Esophagus muscularis mucosa (tissue), 4 donors: ENCODE measurements around the gene PXYLP1. TPM values are rescaled to one million over a fixed set of nuclear protein-coding genes. Genes with fewer than 3 reads are reported as not detected.

ENCODE experiments used
- DNase-seq: peaks from one replicate; pipeline ENCODE4 v3.0.0-alpha.2; 2017; ENCODE audit errors: extremely low spot score
- H3K27ac ChIP-seq, 4 donors: fragments of 200-600 bp; sonication (generic); replicated peaks in 1 of 4; 1 replicate in 3 of 4; 2 replicates in 1 of 4; pipeline ENCODE4 v1.5.1; 2016 to 2019; ENCODE audit warnings: mild to moderate bottlenecking in 1 of 4
- H3K27me3 ChIP-seq, 4 donors: fragments of 200-600 bp; sonication (generic); one replicate each; pipeline versions ENCODE4 v1.5.1 to v1.6.0; 2016 to 2019
- H3K36me3 ChIP-seq, 4 donors: fragments of 200-600 bp; sonication (generic); one replicate each; pipeline ENCODE4 v1.5.1; 2016 to 2019
- H3K4me1 ChIP-seq, 4 donors: fragments of 200-600 bp; sonication (generic); one replicate each; pipeline ENCODE4 v1.5.1; 2016 to 2019
- H3K4me3 ChIP-seq, 4 donors: fragments of 200-600 bp; sonication (generic); 1 replicate in 2 of 4; 2 replicates in 2 of 4; pipeline ENCODE4 v1.5.1; 2016 to 2019; ENCODE audit warnings: mild to moderate bottlenecking in 4 of 4, moderate library complexity in 1 of 4
- H3K9me3 ChIP-seq, 4 donors: fragments of 200-600 bp; sonication (generic); 1 replicate in 3 of 4; 2 replicates in 1 of 4; pipeline ENCODE4 v1.5.1; 2016 to 2019
- CTCF ChIP-seq, 3 experiments: fragments of 200-600 bp in 2 of 3; fragments of 450-650 bp in 1 of 3; sonication (generic) in 2 of 3; IDR thresholded peaks; one replicate each; pipeline ENCODE4 v1.5.1; 2017 to 2019; ENCODE audit warnings: antibody characterized with exemption in 3 of 3, mild to moderate bottlenecking in 2 of 3, moderate library complexity in 1 of 3
- EP300 ChIP-seq: sonication (generic); formaldehyde crosslinking; IDR thresholded peaks from one replicate; pipeline ENCODE4 v1.6.1; 2017; ENCODE audit warnings: antibody characterized with exemption
- POLR2A ChIP-seq: fragments of 450-650 bp; IDR thresholded peaks from one replicate; pipeline ENCODE4 v1.6.1; 2017; ENCODE audit warnings: antibody characterized with exemption, moderate library complexity, mild to moderate bottlenecking, low read depth
- POLR2AphosphoS5 ChIP-seq, 2 donors: sonication (generic); formaldehyde crosslinking; IDR thresholded peaks; one replicate each; pipeline ENCODE4 v1.6.1; 2017; ENCODE audit warnings: antibody characterized with exemption in 2 of 2
- WGBS: methylation state at CpG from one replicate; pipeline ENCODE4 v1.1.5; 2018; 5-methylcytosine and 5-hydroxymethylcytosine counted together
- intact Hi-C: fragments of 100-400 bp; cut with DNase I; formaldehyde crosslinking; loops from one replicate; pipeline ENCODE4 v1.15.1; 2023
- total RNA-seq, 4 donors: library from RNA; depleted of rRNA; stranded (reverse); fragments of >200 nt; gene quantifications; one replicate each; pipeline versions ENCODE4 v1.1.0 to v1.2.1, GENCODE V29; 2016

PXYLP1 gene
- total RNA-seq, 4 donors from 2014 or later, result 4.5 to 12.5 (median 9.4) TPM

- Histone ChIP-seq H3K4me1 (peaks cover 5 to 7% (median 6%) of the 10 kb centered on the region in 4 donors), H3K27ac (no peak overlapping the region), H3K27me3 (no peaks in the 10 kb centered on the region), H3K36me3 (peaks cover 0 to 26% (median 8%) of the 10 kb centered on the region in 4 donors), H3K4me3 (peak overlapping the region in 3 of 4 donors; percentile 19 to 36 (median 27)), H3K9me3 (no peaks in the 10 kb centered on the region)
- 68% methylated on average over 13 of the region's 13 CpGs for WGBS
- intact Hi-C loops, result no loop called here
- no peak for TF ChIP-seq POLR2AphosphoS5 (IDR thresholded peaks at IDR 0.05)
- TF ChIP-seq EP300, result no peak
- TF ChIP-seq CTCF (IDR thresholded peaks at IDR 0.05), result no peak
- no peak for TF ChIP-seq POLR2A
- DNase-seq, result no peak
Measured at GRCh38 chr3:141266797-141267555, 35.4 kb downstream of the PXYLP1 start.

GRCh38 chr3:141267629-141268028 lies 36.0 kb downstream of the PXYLP1 start:
- Histone ChIP-seq H3K4me3 (no peak overlapping the region), H3K4me1 (peaks cover 0 to 5% (median under 1%) of the 10 kb centered on the region in 4 donors), H3K9me3 (no peaks in the 10 kb centered on the region), H3K36me3 (peaks cover 0 to 19% (median 8%) of the 10 kb centered on the region in 4 donors), H3K27me3 (no peaks in the 10 kb centered on the region), H3K27ac (no peak overlapping the region)
- no peak for TF ChIP-seq POLR2A
- no peak for TF ChIP-seq EP300
- TF ChIP-seq CTCF (IDR thresholded peaks at IDR 0.05), result no peak
- TF ChIP-seq POLR2AphosphoS5 (IDR thresholded peaks at IDR 0.05), result no peak
- intact Hi-C loops, result no loop called here
- DNase-seq, result no peak

GRCh38 chr3:141268306-141268705 lies 36.7 kb downstream of the PXYLP1 start:
- 94% methylated on average over 7 of the region's 7 CpGs for WGBS
- no peak for TF ChIP-seq EP300
- TF ChIP-seq CTCF (IDR thresholded peaks at IDR 0.05), result no peak
- no peak for TF ChIP-seq POLR2AphosphoS5 (IDR thresholded peaks at IDR 0.05)
- no peak for TF ChIP-seq POLR2A
- Histone ChIP-seq H3K36me3 (peaks cover 0 to 17% (median 8%) of the 10 kb centered on the region in 4 donors), H3K4me3 (no peak overlapping the region), H3K9me3 (no peaks in the 10 kb centered on the region), H3K4me1 (peaks cover 0 to 5% (median 0%) of the 10 kb centered on the region in 4 donors), H3K27me3 (no peaks in the 10 kb centered on the region), H3K27ac (no peak overlapping the region)
- no peak for DNase-seq
- intact Hi-C loops, result no loop called here

- WGBS, result 100% methylated on average over 4 of the region's 4 CpGs
Measured at GRCh38 chr3:141268791-141269190, 37.2 kb downstream of the PXYLP1 start.

More at GRCh38 chr3:141268791-141269190, 37.2 kb downstream of the PXYLP1 start:
- H3K4me3 ChIP-seq, result no peak overlapping the region
- peaks cover 0 to 17% (median 9%) of the 10 kb centered on the region in 4 donors for H3K36me3 ChIP-seq
- TF ChIP-seq POLR2AphosphoS5 (IDR thresholded peaks at IDR 0.05) (no peak), EP300 (no peak), POLR2A (no peak), CTCF (IDR thresholded peaks at IDR 0.05) (no peak)
- H3K4me1 ChIP-seq, result peaks cover 0 to 5% (median 0%) of the 10 kb centered on the region in 4 donors
- intact Hi-C loops, result no loop called here
- H3K27ac ChIP-seq, result no peak overlapping the region
- H3K9me3 ChIP-seq, result no peaks in the 10 kb centered on the region
- H3K27me3 ChIP-seq, result no peaks in the 10 kb centered on the region
- DNase-seq, result no peak
